OCI-LY1 (cell line): ENCODE measurements around the gene ZBTB20.

Source experiments
- H2AFZ ChIP-seq: fragments of 200-600 bp; sonication (generic), shearing (Covaris generic); 2 replicates; pipeline ENCODE4 v1.6.0; 2014; ENCODE audit warnings: antibody characterized with exemption, mild to moderate bottlenecking, low read length
- H3F3A ChIP-seq: fragments of 200-600 bp; sonication (generic), shearing (Covaris generic); 2 replicates; pipeline ENCODE4 v1.6.0; 2014; ENCODE audit warnings: mild to moderate bottlenecking, antibody characterized with exemption, low read length, moderate library complexity; ENCODE audit not compliant: insufficient read depth
- H3K27ac ChIP-seq: fragments of 200-600 bp; sonication (generic); 2 replicates; pipeline ENCODE4 v1.5.1; 2014; ENCODE audit warnings: low read length, mixed run types, mild to moderate bottlenecking, low read depth; ENCODE audit not compliant: poor library complexity, severe bottlenecking
- H3K27me3 ChIP-seq: fragments of 200-600 bp; sonication (generic); 2 replicates; pipeline ENCODE4 v1.6.0; 2014; ENCODE audit warnings: antibody characterized with exemption, mild to moderate bottlenecking, low read length, moderate library complexity; ENCODE audit not compliant: insufficient read depth
- H3K36me3 ChIP-seq: fragments of 200-600 bp; sonication (generic); 2 replicates; pipeline ENCODE4 v1.6.1; 2014; ENCODE audit warnings: mild to moderate bottlenecking, antibody characterized with exemption, low read length, moderate library complexity, mixed read lengths; ENCODE audit not compliant: insufficient read depth
- H3K4me1 ChIP-seq: fragments of 200-600 bp; sonication (generic); 2 replicates; pipeline ENCODE4 v1.5.1; 2014; ENCODE audit warnings: mild to moderate bottlenecking, low read length, moderate library complexity; ENCODE audit not compliant: insufficient read depth, severe bottlenecking
- H3K4me2 ChIP-seq: fragments of 200-600 bp; sonication (generic), shearing (Covaris generic); 2 replicates; pipeline ENCODE4 v1.6.1; 2014; ENCODE audit warnings: low read length
- H3K4me3 ChIP-seq: fragments of 200-600 bp; sonication (generic); 2 replicates; pipeline ENCODE4 v1.5.1; 2014; ENCODE audit warnings: low read length, low read depth, mild to moderate bottlenecking, mixed read lengths; ENCODE audit not compliant: poor library complexity, severe bottlenecking
- H3K79me2 ChIP-seq: fragments of 200-600 bp; shearing (Covaris generic); 2 replicates; pipeline ENCODE4 v1.6.1; 2016; ENCODE audit warnings: mixed run types, low read length, mixed read lengths; ENCODE audit not compliant: insufficient read depth
- H3K9ac ChIP-seq: fragments of 200-600 bp; sonication (generic), shearing (Covaris generic); 2 replicates; pipeline ENCODE4 v1.6.1; 2014; ENCODE audit warnings: mild to moderate bottlenecking, low read length, mixed read lengths
- H3K9me2 ChIP-seq: fragments of 200-600 bp; sonication (generic), shearing (Covaris generic); 2 replicates; pipeline ENCODE4 v1.6.1; 2014; ENCODE audit warnings: low read depth, mild to moderate bottlenecking, low read length, mixed read lengths
- H3K9me3 ChIP-seq: fragments of 200-600 bp; shearing (Covaris generic); 2 replicates; pipeline ENCODE4 v1.6.1; 2014; ENCODE audit warnings: low read length, mixed read lengths
- H4K20me1 ChIP-seq: fragments of 200-600 bp; sonication (generic), shearing (Covaris generic); 2 replicates; pipeline ENCODE4 v1.6.0; 2016; ENCODE audit warnings: mild to moderate bottlenecking, low read length; ENCODE audit not compliant: insufficient read depth
- CTCF ChIP-seq: fragments of 200-600 bp; sonication (generic), shearing (Covaris generic); IDR thresholded peaks from 2 replicates; pipeline ENCODE4 v1.5.1; 2017; ENCODE audit warnings: mild to moderate bottlenecking, antibody characterized with exemption, low read length, moderate library complexity, mixed read lengths
- EZH2 ChIP-seq: fragments of 200-600 bp; sonication (generic), shearing (Covaris generic); IDR thresholded peaks from 2 replicates; pipeline ENCODE4 v1.8.0; 2017; ENCODE audit warnings: borderline replicate concordance, mixed run types, mild to moderate bottlenecking, antibody characterized with exemption, low read length, moderate library complexity, mixed read lengths

Gene ZBTB20

GRCh38 chr3:114355653-114356052 lies 791.4 kb downstream of the ZBTB20 start:
- no peak overlapping the region for H3K4me2 ChIP-seq

GRCh38 chr3:114351822-114352145 lies 795.3 kb downstream of the ZBTB20 start:
- no peaks in the 10 kb centered on the region for H3K9me2 ChIP-seq
- no peak overlapping the region for H3K27ac ChIP-seq
- no peak overlapping the region for H3K4me2 ChIP-seq
- H3K27me3 ChIP-seq = no peaks in the 10 kb centered on the region
- H3K9me3 ChIP-seq = no peaks in the 10 kb centered on the region
- H3K4me1 ChIP-seq = no peaks in the 10 kb centered on the region
- TF ChIP-seq CTCF (no peak), EZH2 (no peak)
- H3K36me3 ChIP-seq = no peaks in the 10 kb centered on the region
- H4K20me1 ChIP-seq = no peaks in the 10 kb centered on the region
- no peaks in the 10 kb centered on the region for H3F3A ChIP-seq
- H3K79me2 ChIP-seq = no peaks in the 10 kb centered on the region
- H3K9ac ChIP-seq = no peak overlapping the region
- H2AFZ ChIP-seq = no peak overlapping the region
- H3K4me3 ChIP-seq = no peak overlapping the region

More at GRCh38 chr3:114355653-114356052, 791.4 kb downstream of the ZBTB20 start:
- Histone ChIP-seq H3K4me3 (no peak overlapping the region), H3F3A (no peaks in the 10 kb centered on the region), H3K9me2 (no peaks in the 10 kb centered on the region), H3K4me1 (no peaks in the 10 kb centered on the region), H3K36me3 (no peaks in the 10 kb centered on the region), H3K79me2 (no peaks in the 10 kb centered on the region), H4K20me1 (no peaks in the 10 kb centered on the region), H2AFZ (no peak overlapping the region), H3K9ac (no peak overlapping the region), H3K9me3 (no peaks in the 10 kb centered on the region), H3K27ac (no peak overlapping the region), H3K27me3 (no peaks in the 10 kb centered on the region)
- TF ChIP-seq EZH2 (no peak), CTCF (no peak)

GRCh38 chr3:114351123-114351821 lies 795.8 kb downstream of the ZBTB20 start:
- H3K9me3 ChIP-seq = no peaks in the 10 kb centered on the region
- no peaks in the 10 kb centered on the region for H3K36me3 ChIP-seq
- H3K27ac ChIP-seq = no peak overlapping the region
- no peaks in the 10 kb centered on the region for H3K9me2 ChIP-seq
- no peak overlapping the region for H3K4me2 ChIP-seq
- TF ChIP-seq CTCF = no peak
- no peak for TF ChIP-seq EZH2
- H3K4me3 ChIP-seq = no peak overlapping the region
- no peaks in the 10 kb centered on the region for H3F3A ChIP-seq
- no peaks in the 10 kb centered on the region for H3K4me1 ChIP-seq
- no peaks in the 10 kb centered on the region for H3K27me3 ChIP-seq
- H2AFZ ChIP-seq = no peak overlapping the region
- no peaks in the 10 kb centered on the region for H3K79me2 ChIP-seq
- no peak overlapping the region for H3K9ac ChIP-seq
- no peaks in the 10 kb centered on the region for H4K20me1 ChIP-seq
